ENCODE measurements around the gene ZNF682. TPM values are rescaled to one million over a fixed set of nuclear protein-coding genes. Genes with fewer than 3 reads are reported as not detected.

Gene ZNF682
- total and polyA plus RNA-seq, 2 of the 4 experiments (the other 2 are of a cell fraction), result 1.7 to 4.8 TPM

DNA sequence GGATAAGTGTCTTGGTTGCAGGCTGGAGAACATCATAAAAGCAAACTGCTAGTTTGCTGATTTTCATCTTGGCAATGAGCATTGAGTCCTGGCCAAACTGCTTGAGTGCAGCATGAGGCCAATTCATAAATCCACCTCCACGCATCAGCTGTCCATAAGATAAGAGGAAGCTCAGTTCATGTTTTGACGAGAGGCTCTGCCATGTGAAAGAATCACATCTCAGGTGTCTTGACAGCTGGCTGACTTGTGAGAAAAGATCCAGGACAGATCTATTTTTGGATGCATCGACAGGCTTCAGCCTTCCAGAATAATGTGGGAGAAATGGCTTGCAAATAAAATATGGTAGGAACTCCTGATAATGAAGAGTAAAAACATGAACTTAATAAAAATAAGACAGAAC, 5.4 kb upstream of the ZNF682 start:
- H4K91ac ChIP-seq (ENCODE audit: insufficient read depth, low read depth, low read length), result no peak overlapping the region
- H2AK5ac ChIP-seq (ENCODE audit: low read depth, low read length), result no peak overlapping the region
- no peaks in the 10 kb centered on the region for H3K9me3 ChIP-seq (ENCODE audit: control insufficient read depth, insufficient read depth, low read length)
- H4K20me1 ChIP-seq (ENCODE audit: insufficient read depth, low read length), result no peaks in the 10 kb centered on the region
- no peaks in the 10 kb centered on the region for H3K79me1 ChIP-seq (ENCODE audit: low read depth in 1 of 2, low read length in 2 of 2)
- no peak overlapping the region for H3K4me3 ChIP-seq (ENCODE audit: insufficient read depth, low read depth, low read length)
- no peak overlapping the region for H2BK20ac ChIP-seq (ENCODE audit: low read depth, low read length)
- no peak for TF ChIP-seq SMC3 (IDR thresholded peaks at IDR 0.05; ENCODE audit: low read depth, low read length)
- TF ChIP-seq ELK1 (IDR thresholded peaks at IDR 0.05; ENCODE audit: borderline replicate concordance, low read depth, low read length), result no peak
- TF ChIP-seq CHD1 (IDR thresholded peaks at IDR 0.05; ENCODE audit: low read depth, low read length), result no peak
- no peak for TF ChIP-seq MXI1 (IDR thresholded peaks at IDR 0.05; ENCODE audit: borderline replicate concordance, low read depth, low read length)
- TF ChIP-seq RFX5 (IDR thresholded peaks at IDR 0.05; ENCODE audit: low read depth, low read length), result no peak
- no peak for TF ChIP-seq FOS (IDR thresholded peaks at IDR 0.05; ENCODE audit: low read depth, low read length)
- no peak for TF ChIP-seq RCOR1 (IDR thresholded peaks at IDR 0.05; ENCODE audit: insufficient replicate concordance, low read length)
- TF ChIP-seq, protein P1, sequence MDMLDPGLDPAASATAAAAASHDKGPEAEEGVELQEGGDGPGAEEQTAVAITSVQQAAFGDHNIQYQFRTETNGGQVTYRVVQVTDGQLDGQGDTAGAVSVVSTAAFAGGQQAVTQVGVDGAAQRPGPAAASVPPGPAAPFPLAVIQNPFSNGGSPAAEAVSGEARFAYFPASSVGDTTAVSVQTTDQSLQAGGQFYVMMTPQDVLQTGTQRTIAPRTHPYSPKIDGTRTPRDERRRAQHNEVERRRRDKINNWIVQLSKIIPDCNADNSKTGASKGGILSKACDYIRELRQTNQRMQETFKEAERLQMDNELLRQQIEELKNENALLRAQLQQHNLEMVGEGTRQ (IDR thresholded peaks at IDR 0.05; ENCODE audit: low read depth, low read length), result no peak
- no peak for TF ChIP-seq RAD21 (IDR thresholded peaks at IDR 0.05; ENCODE audit: low read length)
- no peak for TF ChIP-seq NFE2L2 (IDR thresholded peaks at IDR 0.05; ENCODE audit: low read depth, low read length)
- TF ChIP-seq MAFK (IDR thresholded peaks at IDR 0.05; ENCODE audit: low read depth, low read length), result no peak
- no peak for TF ChIP-seq BHLHE40 (IDR thresholded peaks at IDR 0.05; ENCODE audit: low read depth, low read length)
- H3K4me1 ChIP-seq (ENCODE audit: control insufficient read depth, insufficient read depth, low read length), result no peaks in the 10 kb centered on the region
- 20% methylated on average over 1 of the region's 3 CpGs; no CpG with 5 or more reads in 1 of the 2 experiments for WGBS, 2 experiments (ENCODE audit: extremely low coverage in 2 of 2, insufficient read length in 1 of 2)
- H3K4me2 ChIP-seq (ENCODE audit: low read depth, low read length), result no peak overlapping the region
- no peak overlapping the region for H2AFZ ChIP-seq (replicated peaks; ENCODE audit: low read length, poor library complexity)
- dilution Hi-C loops (cut with HindIII; ENCODE audit: low sequenced_read_pairs, unreplicated experiment) (no loop called here), intact Hi-C loops (cut with micrococcal nuclease) (no loop called here), in situ Hi-C loops (cut with MboI; ENCODE audit: low sequenced_read_pairs) (no loop called here)
- no peak overlapping the region for H2AK9ac ChIP-seq (replicated peaks; ENCODE audit: low read depth, low read length, poor library complexity)
- POLR2A ChIA-PET (ENCODE audit: unreplicated experiment), result no interaction called here
- no peak overlapping the region for H3K56ac ChIP-seq (ENCODE audit: extremely low read depth, insufficient read depth, low read length)
- no peak for DNase-seq
- no peak overlapping the region for H4K5ac ChIP-seq (ENCODE audit: low read depth, low read length)
- ATAC-seq (ENCODE audit: low read depth), result no peak
- H4K8ac ChIP-seq (ENCODE audit: low read depth in 2 of 2, low read length in 2 of 2), result no peak overlapping the region
- no peaks in the 10 kb centered on the region for H3K9me1 ChIP-seq (ENCODE audit: insufficient read depth, low read length)
- H3K27ac ChIP-seq (ENCODE audit: insufficient read depth, low read length), result no peak overlapping the region
- H2BK120ac ChIP-seq (ENCODE audit: low read depth, low read length), result no peak overlapping the region
- no peak overlapping the region for H2BK15ac ChIP-seq (ENCODE audit: low read depth, low read length)
- no peak overlapping the region for H2BK5ac ChIP-seq (ENCODE audit: low read depth, low read length, poor library complexity, severe bottlenecking)
- H3K9ac ChIP-seq (ENCODE audit: low read depth, low read length), result no peak overlapping the region
- no peaks in the 10 kb centered on the region for H3K36me3 ChIP-seq (ENCODE audit: control insufficient read depth, insufficient read depth, low read length)
- H3K18ac ChIP-seq (ENCODE audit: low read depth, low read length), result no peak overlapping the region
- no TSS peak for BruUV-seq (replicated peaks)
- H3K4ac ChIP-seq (ENCODE audit: low read depth, low read length), result no peak overlapping the region
- H3K23ac ChIP-seq (ENCODE audit: low read depth, low read length), result no peak overlapping the region
- CTCF ChIA-PET, result no interaction called here
- no peak overlapping the region for H3K14ac ChIP-seq (replicated peaks; ENCODE audit: low read depth, low read length)
- no peaks in the 10 kb centered on the region; the same call in 1 of the 2 replicates for H3K27me3 ChIP-seq (ENCODE audit: control insufficient read depth, insufficient read depth, low read length)
